Measurements from ENCODE around the gene RNU6-9.

DNA sequence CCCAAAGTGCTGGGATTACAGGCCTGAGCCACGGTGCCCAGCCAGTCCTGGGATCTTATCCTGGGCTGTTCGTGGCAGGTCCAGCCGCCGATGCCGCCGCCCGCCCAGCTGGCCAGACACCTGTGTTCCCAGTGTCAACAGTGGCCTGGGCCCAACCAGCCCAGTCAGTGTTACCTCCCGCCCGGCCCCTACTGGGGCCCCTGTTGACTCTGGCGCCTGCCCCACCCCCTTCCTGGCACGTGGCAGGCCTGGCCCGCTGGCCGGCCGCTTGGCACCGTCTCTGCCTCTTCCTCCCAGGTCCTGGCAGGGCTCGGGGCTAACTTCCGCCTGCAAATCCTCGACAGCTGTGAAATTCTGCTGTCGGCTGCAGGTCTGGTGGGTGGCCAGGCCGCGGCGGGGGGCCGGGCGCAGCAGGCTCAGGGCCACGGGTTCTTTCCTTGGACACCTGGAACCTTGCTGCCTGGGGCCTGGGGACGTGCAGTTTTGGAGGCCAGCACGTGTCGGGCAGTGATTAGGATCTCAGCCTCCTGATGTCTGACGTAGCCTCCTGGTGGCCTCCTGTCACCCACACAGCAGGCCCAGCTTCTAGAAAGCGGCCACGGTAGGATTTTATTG is 41.7 kb downstream of the RNU6-9 start:
- TF ChIP-seq, protein P1, sequence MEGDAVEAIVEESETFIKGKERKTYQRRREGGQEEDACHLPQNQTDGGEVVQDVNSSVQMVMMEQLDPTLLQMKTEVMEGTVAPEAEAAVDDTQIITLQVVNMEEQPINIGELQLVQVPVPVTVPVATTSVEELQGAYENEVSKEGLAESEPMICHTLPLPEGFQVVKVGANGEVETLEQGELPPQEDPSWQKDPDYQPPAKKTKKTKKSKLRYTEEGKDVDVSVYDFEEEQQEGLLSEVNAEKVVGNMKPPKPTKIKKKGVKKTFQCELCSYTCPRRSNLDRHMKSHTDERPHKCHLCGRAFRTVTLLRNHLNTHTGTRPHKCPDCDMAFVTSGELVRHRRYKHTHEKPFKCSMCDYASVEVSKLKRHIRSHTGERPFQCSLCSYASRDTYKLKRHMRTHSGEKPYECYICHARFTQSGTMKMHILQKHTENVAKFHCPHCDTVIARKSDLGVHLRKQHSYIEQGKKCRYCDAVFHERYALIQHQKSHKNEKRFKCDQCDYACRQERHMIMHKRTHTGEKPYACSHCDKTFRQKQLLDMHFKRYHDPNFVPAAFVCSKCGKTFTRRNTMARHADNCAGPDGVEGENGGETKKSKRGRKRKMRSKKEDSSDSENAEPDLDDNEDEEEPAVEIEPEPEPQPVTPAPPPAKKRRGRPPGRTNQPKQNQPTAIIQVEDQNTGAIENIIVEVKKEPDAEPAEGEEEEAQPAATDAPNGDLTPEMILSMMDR (IDR thresholded peaks at IDR 0.05), result no peak
- no peak for TF ChIP-seq EZH2 (IDR thresholded peaks at IDR 0.05; ENCODE audit: borderline replicate concordance, insufficient read depth, low read depth, low read length, poor library complexity, severe bottlenecking)

Data from B cell (primary cell).